HG02798 (cell line): ENCODE measurements around the gene SLC5A11.

Experiments used
- ATAC-seq: cut with Tn5 transposase; IDR thresholded peaks from one replicate; pipeline ENCODE4 v1.9.1; 2021; ENCODE audit warnings: mild to moderate bottlenecking; ENCODE audit not compliant: unreplicated experiment, poor library complexity

Gene SLC5A11

GRCh38 chr16:24955975-24956731, 110.4 kb downstream of the SLC5A11 start:
- no peak for ATAC-seq

- ATAC-seq = no peak
Observed at GRCh38 chr16:24957887-24958286, 112.1 kb downstream of the SLC5A11 start.
